HK-2 (cell line): ENCODE results near the gene KSR2.
"Not testable (repeated sequence)": the region's sequence is repeated elsewhere in the genome, so short reads cannot be mapped to it uniquely, and the experiment has no call there.

Experiments used
- DNase-seq: peaks from one replicate; pipeline ENCODE4 v3.0.0-alpha.2; 2018; ENCODE audit not compliant: unreplicated experiment

The KSR2 gene

GRCh38 chr12:117821480-117822175, 147.2 kb downstream of the KSR2 start:
- DNase-seq: no peak

- no peak for DNase-seq
Observed at GRCh38 chr12:117820216-117820907, 148.4 kb downstream of the KSR2 start.

- DNase-seq: no peak
Observed at GRCh38 chr12:117819160-117819559, 149.6 kb downstream of the KSR2 start.

- no peak for DNase-seq
Observed at GRCh38 chr12:117818400-117818799, 150.4 kb downstream of the KSR2 start.

DNA sequence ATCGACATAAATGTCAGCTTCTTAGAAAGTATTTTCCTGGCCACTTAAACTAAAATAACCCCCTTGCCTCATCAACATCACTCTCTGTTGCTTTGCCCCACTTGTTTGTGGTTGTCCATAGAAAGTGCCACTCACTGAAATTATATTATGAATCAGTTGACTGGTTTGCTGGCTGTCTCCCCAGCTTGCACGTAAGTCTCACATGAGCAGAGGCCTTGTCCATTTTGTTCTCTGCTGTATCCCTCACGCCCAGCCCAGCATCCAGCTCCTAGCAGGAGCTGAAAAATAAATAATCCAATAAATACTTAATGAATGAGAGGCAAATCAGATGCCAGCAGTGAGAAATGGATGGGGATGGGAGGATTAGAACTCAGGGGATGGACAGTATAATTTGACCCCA, 159.3 kb downstream of the KSR2 start:
- no peak for DNase-seq

GRCh38 chr12:117807946-117808345, 160.8 kb downstream of the KSR2 start:
- no peak for DNase-seq

DNA sequence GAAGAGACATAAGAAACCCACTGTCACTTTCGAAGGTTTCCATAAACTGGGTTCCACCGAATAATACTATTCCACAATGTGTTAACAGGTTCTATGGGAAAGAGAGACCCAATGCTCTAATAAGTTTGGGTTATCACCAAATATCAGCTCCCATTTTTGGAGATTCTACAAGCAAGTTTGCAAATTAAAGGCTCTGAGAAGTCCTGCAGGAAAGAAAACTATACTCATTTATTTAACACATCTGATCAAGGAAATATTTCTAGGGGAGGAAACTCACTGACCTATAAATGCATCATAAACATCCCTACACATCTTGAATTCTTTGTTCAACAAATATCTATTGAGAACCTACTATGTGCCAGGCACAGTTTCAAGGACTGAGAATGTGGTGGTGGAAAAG, 161.4 kb downstream of the KSR2 start:
- no peak for DNase-seq

GRCh38 chr12:117805865-117806264, 162.9 kb downstream of the KSR2 start:
- no peak for DNase-seq

GRCh38 chr12:117803001-117803400, 165.8 kb downstream of the KSR2 start:
- DNase-seq: no peak

GRCh38 chr12:117800711-117801110, 168.1 kb downstream of the KSR2 start:
- not testable (repeated sequence) for DNase-seq

DNA sequence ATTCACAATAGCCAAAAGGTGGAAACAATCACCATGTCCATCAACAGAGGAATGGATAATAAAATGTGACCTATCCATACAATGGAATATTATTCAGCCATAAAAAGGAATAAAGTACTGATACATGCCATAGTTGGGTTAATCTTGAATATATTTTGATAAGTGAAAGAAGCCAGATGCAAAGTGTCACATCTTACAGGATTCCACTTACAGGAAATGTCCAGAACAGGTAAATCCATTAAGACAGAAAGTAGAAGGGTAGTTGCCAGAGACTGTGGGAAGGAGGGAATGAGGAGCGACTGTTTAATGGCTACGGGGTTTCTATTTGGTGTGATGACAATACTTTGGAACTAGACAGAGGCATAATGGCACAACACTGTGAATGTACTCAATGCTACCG, 171.6 kb downstream of the KSR2 start:
- DNase-seq: no peak

- no peak for DNase-seq
Observed at GRCh38 chr12:117792877-117793424, 175.8 kb downstream of the KSR2 start.

GRCh38 chr12:117792471-117792870, 176.3 kb downstream of the KSR2 start:
- DNase-seq: no peak

- DNase-seq: no peak
Observed at GRCh38 chr12:117790948-117791347, 177.8 kb downstream of the KSR2 start.

DNA sequence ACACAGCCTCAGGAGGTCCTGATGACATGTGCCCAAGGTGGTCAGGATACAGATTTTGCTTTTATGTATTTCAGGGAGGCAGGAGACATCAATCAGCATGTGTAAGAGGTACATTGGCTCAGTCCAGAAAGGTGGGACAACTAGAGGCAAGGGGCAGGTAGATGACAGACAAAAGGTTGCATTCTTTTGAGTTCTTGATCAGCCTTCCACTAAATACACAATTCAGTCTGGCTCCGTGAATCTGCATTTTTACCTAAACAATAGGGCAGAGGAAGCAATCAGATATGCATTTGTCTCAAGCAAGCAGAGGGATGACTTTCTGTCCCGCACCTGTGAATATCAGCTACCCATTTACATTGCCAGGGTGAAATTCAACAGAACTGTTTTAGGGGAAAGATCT, 178.6 kb downstream of the KSR2 start:
- DNase-seq: no peak

DNA sequence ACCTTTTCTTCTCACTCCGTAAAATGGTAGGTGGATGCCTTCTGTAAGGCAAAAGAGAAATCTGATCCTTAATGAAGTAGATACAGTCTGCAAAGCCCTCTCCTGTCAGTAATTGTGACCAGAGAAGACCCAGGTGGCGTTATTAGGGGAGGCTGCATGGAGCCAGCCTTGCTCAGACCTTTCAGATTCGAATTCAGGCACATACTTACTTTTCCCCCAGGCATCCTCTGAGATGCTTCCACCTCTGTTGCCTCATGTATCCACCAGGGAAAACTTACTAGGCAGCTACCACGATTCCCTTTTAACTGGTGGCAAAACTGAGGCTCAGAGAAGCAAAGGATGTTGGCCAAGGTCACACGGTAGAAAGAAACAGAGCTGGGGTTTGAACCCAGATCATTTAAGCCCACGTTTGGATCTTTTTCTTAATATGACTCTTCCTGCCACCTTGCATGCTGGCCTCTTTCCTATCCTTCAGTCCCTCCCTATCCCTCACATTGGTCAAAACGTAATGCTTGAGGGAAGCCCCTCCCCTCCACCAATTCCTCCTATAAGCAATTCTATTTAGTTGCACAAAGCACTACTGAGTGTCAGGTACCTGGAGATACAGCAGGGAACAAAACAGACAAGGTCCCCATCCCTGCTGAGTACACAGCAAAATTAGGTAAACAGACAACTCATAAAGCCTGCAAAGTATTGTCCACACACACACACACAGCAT, 179.4 kb downstream of the KSR2 start:
- no peak for DNase-seq

- no peak for DNase-seq
Observed at GRCh38 chr12:117778656-117779055, 190.1 kb downstream of the KSR2 start.

DNA sequence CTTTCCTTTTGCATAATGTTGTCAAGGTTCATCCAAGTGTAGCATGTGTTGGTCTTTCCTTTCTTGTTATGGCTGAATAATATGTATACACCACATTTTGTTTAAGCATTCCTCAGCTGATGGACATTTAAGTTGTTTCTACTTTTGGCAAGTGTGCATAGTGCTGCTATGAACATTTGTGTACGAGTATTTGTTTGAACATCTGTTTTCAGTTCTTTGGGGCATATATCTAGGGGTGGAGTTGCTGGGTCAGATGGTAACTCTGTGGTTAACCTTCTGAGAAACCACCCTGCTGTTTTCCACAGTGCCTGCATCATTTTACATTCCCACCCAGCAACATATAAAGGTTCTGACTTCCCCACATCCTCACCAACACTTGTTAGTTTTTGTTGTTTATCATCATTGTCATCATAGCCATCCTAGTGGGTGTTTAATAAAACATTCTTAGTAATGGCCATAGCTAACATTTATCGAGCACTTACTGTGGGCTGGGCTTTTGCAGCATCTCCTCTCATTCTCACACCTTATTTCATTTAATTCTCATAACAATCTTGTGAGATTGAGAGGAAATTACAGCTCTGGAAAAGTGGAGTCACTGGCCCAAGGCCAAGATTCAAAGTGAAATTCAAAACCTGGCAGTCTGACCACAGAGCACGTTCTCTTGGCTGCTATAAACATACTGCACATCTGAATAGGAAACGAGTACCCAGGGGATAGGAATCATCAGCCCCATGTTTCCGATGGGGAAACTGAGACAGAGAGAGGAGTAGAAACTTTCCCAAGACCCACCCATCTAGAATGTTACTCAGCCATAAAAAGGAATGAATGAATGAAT, 193.6 kb downstream of the KSR2 start:
- DNase-seq: no peak

- no peak for DNase-seq
Observed at GRCh38 chr12:117768860-117769259, 199.9 kb downstream of the KSR2 start.

GRCh38 chr12:117766008-117766407, 202.8 kb downstream of the KSR2 start:
- no peak for DNase-seq

GRCh38 chr12:117762143-117762542, 206.6 kb downstream of the KSR2 start:
- DNase-seq: no peak
